Naive B cell (primary cell): ENCODE measurements around the gene KHK. TPM values are rescaled to one million over a fixed set of nuclear protein-coding genes. Genes with fewer than 3 reads are reported as not detected.
A peak's percentile ranks its signal among the peaks of the same experiment; 100 is the strongest.

Source experiments
- ATAC-seq, 2 donors: fragments of 150-1000 bp; cut with Tn5 transposase; 2 replicates each; pipeline ENCODE4 v1.10.0; 2021; ENCODE audit warnings: low read depth in 2 of 2, mild to moderate bottlenecking in 2 of 2, moderate library complexity in 2 of 2
- DNase-seq: peaks from one replicate; pipeline ENCODE4 v3.0.0; 2022
- H3K27ac Mint-ChIP-seq, 6 donors: one replicate each; pipeline ENCODE4 v1.8.0; 2020 to 2022; ENCODE audit warnings: mild to moderate bottlenecking in 6 of 6, mixed read lengths in 6 of 6, moderate library complexity in 5 of 6, inconsistent platforms in 2 of 6
- H3K27me3 Mint-ChIP-seq, 3 donors: one replicate each; pipeline ENCODE4 v1.8.0; 2021 to 2022; ENCODE audit warnings: mixed read lengths in 3 of 3, mild to moderate bottlenecking in 1 of 3
- H3K36me3 Mint-ChIP-seq, 2 donors: one replicate each; pipeline ENCODE4 v1.8.0; 2020 to 2022; ENCODE audit warnings: mixed read lengths in 2 of 2, inconsistent platforms in 1 of 2, mild to moderate bottlenecking in 1 of 2
- H3K4me1 Mint-ChIP-seq, 3 donors: one replicate each; pipeline ENCODE4 v1.8.0; 2020 to 2022; ENCODE audit warnings: mixed read lengths in 3 of 3, inconsistent platforms in 1 of 3, mild to moderate bottlenecking in 1 of 3, moderate library complexity in 1 of 3
- H3K4me3 Mint-ChIP-seq, 8 donors: one replicate each; pipeline ENCODE4 v1.8.0; 2020 to 2022; ENCODE audit warnings: mild to moderate bottlenecking in 8 of 8, mixed read lengths in 8 of 8, moderate library complexity in 8 of 8, inconsistent platforms in 2 of 8
- H3K9me3 Mint-ChIP-seq, 7 donors: one replicate each; pipeline ENCODE4 v1.8.0; 2020 to 2022; ENCODE audit warnings: mixed read lengths in 7 of 7, mild to moderate bottlenecking in 5 of 7, inconsistent platforms in 2 of 7, moderate library complexity in 1 of 7
- polyA plus RNA-seq, 6 donors: library from polyadenylated mRNA; unstranded; fragments of 300-500 nt; fragmentation: Illumina TruSeq; gene quantifications; one replicate each; pipeline ENCODE4 v1.2.3, GENCODE V29; 2021; ENCODE audit warnings: low read depth in 6 of 6

Gene KHK
- polyA plus RNA-seq, 6 donors from 2014 or later = 3.3 to 8.9 (median 5.6) TPM

GRCh38 chr2:27121906-27122305, 35.3 kb downstream of the KHK start:
- DNase-seq (no peak), ATAC-seq (no peak)
- H3K27ac Mint-ChIP-seq = peak overlapping the region in 2 of 6 donors; percentile 53 to 76
- H3K4me1 Mint-ChIP-seq = peaks cover 7 to 19% (median 13%) of the 10 kb centered on the region in 3 donors
- H3K27me3 Mint-ChIP-seq = peaks cover 16 to 43% (median 35%) of the 10 kb centered on the region in 3 donors
- H3K36me3 Mint-ChIP-seq = no peaks in the 10 kb centered on the region
- H3K9me3 Mint-ChIP-seq = peaks cover 0 to 3% (median 0%) of the 10 kb centered on the region in 7 donors
- peak overlapping the region in 4 of 8 donors; percentile 13 to 81 (median 64) for H3K4me3 Mint-ChIP-seq

- peaks cover 16 to 38% (median 35%) of the 10 kb centered on the region in 3 donors for H3K27me3 Mint-ChIP-seq
- peaks cover 7 to 19% (median 13%) of the 10 kb centered on the region in 3 donors for H3K4me1 Mint-ChIP-seq
- ATAC-seq = no peak
- H3K36me3 Mint-ChIP-seq = no peaks in the 10 kb centered on the region
- H3K27ac Mint-ChIP-seq = no peak overlapping the region
- peak overlapping the region; percentile 89 to 95 (median 92) for H3K4me3 Mint-ChIP-seq
- no peak for DNase-seq
- peaks cover 0 to 3% (median 0%) of the 10 kb centered on the region in 7 donors for H3K9me3 Mint-ChIP-seq
Measured at GRCh38 chr2:27122791-27123190, 36.2 kb downstream of the KHK start.

- DNase-seq (peak; percentile 57), ATAC-seq (peak; percentile 75 to 78)
- Mint-ChIP-seq H3K36me3 (no peaks in the 10 kb centered on the region), H3K4me3 (peak within 1 kb of the TSS; percentile 89 to 95 (median 92)), H3K9me3 (peaks cover 0 to 3% (median 0%) of the 10 kb centered on the region in 7 donors), H3K27me3 (peaks cover 16 to 35% (median 30%) of the 10 kb centered on the region in 3 donors), H3K4me1 (peaks cover 7 to 18% (median 13%) of the 10 kb centered on the region in 3 donors), H3K27ac (peak within 1 kb of the TSS in 2 of 6 donors; percentile 26 to 34)
Measured at GRCh38 chr2:27123302-27124150, 37.0 kb downstream of the KHK start, which contains the start of gene ABHD1. ABHD1 (plus strand) TSS chr2:27123815; CDS start chr2:27123949, 134 bp downstream.

GRCh38 chr2:27125104-27125503, 38.5 kb downstream of the KHK start:
- ATAC-seq (no peak), DNase-seq (no peak)
- no peak overlapping the region for H3K27ac Mint-ChIP-seq
- H3K4me1 Mint-ChIP-seq = peaks cover 14 to 21% (median 20%) of the 10 kb centered on the region in 3 donors
- H3K9me3 Mint-ChIP-seq = peaks cover 0 to under 1% (median 0%) of the 10 kb centered on the region in 7 donors
- H3K36me3 Mint-ChIP-seq = peaks cover 0 to 1% of the 10 kb centered on the region in 2 donors
- peaks cover 6 to 21% (median 17%) of the 10 kb centered on the region in 3 donors for H3K27me3 Mint-ChIP-seq
- peak overlapping the region in 4 of 8 donors; percentile 9 to 92 (median 48) for H3K4me3 Mint-ChIP-seq

GRCh38 chr2:27126252-27126710, 39.7 kb downstream of the KHK start:
- Mint-ChIP-seq H3K27me3 (peaks cover 0 to 11% (median 7%) of the 10 kb centered on the region in 3 donors), H3K4me1 (peaks cover 14 to 21% (median 20%) of the 10 kb centered on the region in 3 donors), H3K27ac (no peak overlapping the region), H3K9me3 (no peaks in the 10 kb centered on the region), H3K36me3 (peaks cover 0 to 13% of the 10 kb centered on the region in 2 donors), H3K4me3 (peak overlapping the region in 2 of 8 donors; percentile 18 to 40)
- DNase-seq (no peak), ATAC-seq (no peak)

GRCh38 chr2:27127883-27128667, 41.5 kb downstream of the KHK start:
- peaks cover 17 to 25% (median 21%) of the 10 kb centered on the region in 3 donors for H3K4me1 Mint-ChIP-seq
- H3K4me3 Mint-ChIP-seq = no peak overlapping the region
- ATAC-seq = no peak
- H3K27ac Mint-ChIP-seq = no peak overlapping the region
- H3K27me3 Mint-ChIP-seq = no peaks in the 10 kb centered on the region
- H3K9me3 Mint-ChIP-seq = no peaks in the 10 kb centered on the region
- H3K36me3 Mint-ChIP-seq = peaks cover 0 to 14% of the 10 kb centered on the region in 2 donors
- DNase-seq = no peak

GRCh38 chr2:27128668-27129571, 42.3 kb downstream of the KHK start:
- peak overlapping the region in 1 of 8 donors; percentile 28 for H3K4me3 Mint-ChIP-seq
- no peaks in the 10 kb centered on the region for H3K9me3 Mint-ChIP-seq
- peaks cover 0 to 14% of the 10 kb centered on the region in 2 donors for H3K36me3 Mint-ChIP-seq
- ATAC-seq (no peak), DNase-seq (no peak)
- H3K4me1 Mint-ChIP-seq = peaks cover 22 to 28% (median 22%) of the 10 kb centered on the region in 3 donors
- H3K27ac Mint-ChIP-seq = peak overlapping the region in 1 of 6 donors; percentile 39
- H3K27me3 Mint-ChIP-seq = no peaks in the 10 kb centered on the region

- Mint-ChIP-seq H3K27me3 (no peaks in the 10 kb centered on the region), H3K4me3 (peak overlapping the region in 1 of 8 donors; percentile 5), H3K9me3 (no peaks in the 10 kb centered on the region), H3K36me3 (peaks cover 0 to 14% of the 10 kb centered on the region in 2 donors), H3K4me1 (peaks cover 24 to 37% (median 29%) of the 10 kb centered on the region in 3 donors), H3K27ac (peak overlapping the region in 1 of 6 donors; percentile 80)
- DNase-seq = no peak
- no peak for ATAC-seq
Measured at GRCh38 chr2:27130396-27130795, 43.8 kb downstream of the KHK start.

GRCh38 chr2:27131429-27131828, 44.9 kb downstream of the KHK start:
- Mint-ChIP-seq H3K36me3 (peaks cover 0 to 14% of the 10 kb centered on the region in 2 donors), H3K9me3 (no peaks in the 10 kb centered on the region), H3K27ac (peak overlapping the region in 1 of 6 donors; percentile 75), H3K4me1 (peaks cover 24 to 41% (median 32%) of the 10 kb centered on the region in 3 donors), H3K27me3 (no peaks in the 10 kb centered on the region), H3K4me3 (peak overlapping the region in 4 of 8 donors; percentile 40 to 97 (median 50))
- DNase-seq (no peak), ATAC-seq (no peak)

GRCh38 chr2:27133195-27133875, 46.8 kb downstream of the KHK start:
- peaks cover 0 to 14% of the 10 kb centered on the region in 2 donors for H3K36me3 Mint-ChIP-seq
- peak overlapping the region in 4 of 6 donors; percentile 11 to 96 (median 87) for H3K27ac Mint-ChIP-seq
- no peak for DNase-seq
- no peaks in the 10 kb centered on the region for H3K27me3 Mint-ChIP-seq
- peak overlapping the region; percentile 82 to 99 (median 94) for H3K4me3 Mint-ChIP-seq
- H3K9me3 Mint-ChIP-seq = no peaks in the 10 kb centered on the region
- peaks cover 24 to 41% (median 32%) of the 10 kb centered on the region in 3 donors for H3K4me1 Mint-ChIP-seq
- ATAC-seq = no peak

- Mint-ChIP-seq H3K27me3 (no peaks in the 10 kb centered on the region), H3K36me3 (peaks cover 0 to 14% of the 10 kb centered on the region in 2 donors), H3K4me1 (peaks cover 20 to 33% (median 27%) of the 10 kb centered on the region in 3 donors), H3K4me3 (peak within 1 kb of the TSS; percentile 92 to 99 (median 94)), H3K9me3 (no peaks in the 10 kb centered on the region), H3K27ac (peak within 1 kb of the TSS; percentile 93 to 99 (median 94))
- peak; percentile 99 for DNase-seq
- ATAC-seq = peak; percentile 96
Measured at GRCh38 chr2:27133905-27134780, 47.6 kb downstream of the KHK start, which contains the start of gene PREB. PREB (minus strand) TSS chr2:27134636; CDS start chr2:27134421, 215 bp downstream.
